Liver (tissue), 9 donors: Measurements from ENCODE around the gene TMEM145. TPM values are rescaled to one million over a fixed set of nuclear protein-coding genes. Genes with fewer than 3 reads are reported as not detected.
A peak's percentile ranks its signal among the peaks of the same experiment; 100 is the strongest.

Experiments
- DNase-seq: peaks from one replicate; pipeline ENCODE4 v3.0.0-alpha.2; 2017; ENCODE audit warnings: low spot score
- H3K27ac ChIP-seq, 2 donors: one replicate each; pipeline ENCODE4 v1.7.0; 2013; ENCODE audit warnings: inconsistent platforms in 2 of 2, low read length in 2 of 2, control low read depth in 1 of 2, low read depth in 1 of 2, mild to moderate bottlenecking in 1 of 2
- H3K27me3 ChIP-seq, 4 donors: one replicate each; pipeline versions ENCODE4 v1.6.1 to v1.7.0; 2013; ENCODE audit warnings: low read length in 3 of 4, inconsistent platforms in 1 of 4, mild to moderate bottlenecking in 1 of 4, moderate library complexity in 1 of 4; ENCODE audit not compliant: control insufficient read depth in 4 of 4, insufficient read depth in 4 of 4
- H3K36me3 ChIP-seq, 4 donors: one replicate each; pipeline versions ENCODE4 v1.6.1 to v1.7.0; 2013; ENCODE audit warnings: low read length in 3 of 4, mild to moderate bottlenecking in 3 of 4, low read depth in 1 of 4, moderate library complexity in 1 of 4; ENCODE audit not compliant: control insufficient read depth in 4 of 4, insufficient read depth in 3 of 4
- H3K4me1 ChIP-seq, 4 donors: one replicate each; pipeline versions ENCODE4 v1.6.1 to v1.7.0; 2013; ENCODE audit warnings: low read length in 3 of 4, mild to moderate bottlenecking in 3 of 4, moderate library complexity in 1 of 4; ENCODE audit not compliant: control insufficient read depth in 4 of 4, insufficient read depth in 4 of 4
- H3K4me3 ChIP-seq, 3 donors: one replicate each; pipeline versions ENCODE4 v1.6.1 to v1.7.0; 2013; ENCODE audit warnings: low read length in 3 of 3, control low read depth in 1 of 3, low read depth in 1 of 3, mild to moderate bottlenecking in 1 of 3
- H3K9ac ChIP-seq, 2 donors: one replicate each; pipeline ENCODE4 v1.7.0; 2013; ENCODE audit warnings: low read length in 2 of 2, mild to moderate bottlenecking in 2 of 2, moderate library complexity in 2 of 2, control low read depth in 1 of 2, low read depth in 1 of 2
- H3K9me3 ChIP-seq, 4 donors: one replicate each; pipeline versions ENCODE4 v1.6.1 to v1.7.0; 2013; ENCODE audit warnings: low read length in 3 of 4; ENCODE audit not compliant: control insufficient read depth in 4 of 4
- EGR1 ChIP-seq, 2 donors: IDR thresholded peaks; 2 replicates each; pipeline ENCODE4 v1.6.1; 2016 to 2018; ENCODE audit warnings: antibody characterized with exemption in 2 of 2, low read depth in 2 of 2
- FOXA1 ChIP-seq: IDR thresholded peaks from 2 replicates; pipeline ENCODE4 v1.6.1; 2016; ENCODE audit warnings: antibody characterized with exemption
- GABPA ChIP-seq, 2 donors: IDR thresholded peaks in 1 of 2; conservative IDR thresholded peaks in 1 of 2; 2 replicates each; pipeline ENCODE4 v1.6.1; 2016; ENCODE audit warnings: antibody characterized with exemption in 2 of 2, mild to moderate bottlenecking in 1 of 2, moderate library complexity in 1 of 2
- JUND ChIP-seq, 2 donors: IDR thresholded peaks; 2 replicates each; pipeline ENCODE4 v1.6.1; 2016; ENCODE audit warnings: antibody characterized with exemption in 2 of 2
- NR2F2 ChIP-seq: IDR thresholded peaks from 2 replicates; pipeline ENCODE4 v1.6.1; 2016; ENCODE audit warnings: antibody characterized with exemption
- REST ChIP-seq: IDR thresholded peaks from 2 replicates; pipeline ENCODE4 v1.6.1; 2016; ENCODE audit warnings: antibody characterized with exemption, mild to moderate bottlenecking
- RXRA ChIP-seq, 2 donors: IDR thresholded peaks; 2 replicates each; pipeline ENCODE4 v1.6.1; 2017 to 2018; ENCODE audit warnings: antibody characterized with exemption in 2 of 2, mild to moderate bottlenecking in 1 of 2
- SP1 ChIP-seq: IDR thresholded peaks from 2 replicates; pipeline ENCODE4 v1.6.1; 2018; ENCODE audit warnings: antibody characterized with exemption, mild to moderate bottlenecking
- TAF1 ChIP-seq: conservative IDR thresholded peaks from 2 replicates; pipeline ENCODE4 v1.6.1; 2016; ENCODE audit warnings: antibody characterized with exemption, mild to moderate bottlenecking
- YY1 ChIP-seq: IDR thresholded peaks from 2 replicates; pipeline ENCODE4 v1.6.1; 2016; ENCODE audit warnings: antibody characterized with exemption, mild to moderate bottlenecking
- WGBS: extraction: QIAGEN DNeasy Blood & Tissue Kit; methylation state at CpG from one replicate; pipeline ENCODE4 v1.1.7; 2013; 5-methylcytosine and 5-hydroxymethylcytosine counted together
- polyA plus RNA-seq, 2 donors: library from polyadenylated mRNA; stranded (reverse) in 1 of 2; unstranded in 1 of 2; fragments of 200-250 nt in 1 of 2; fragments of >200 nt in 1 of 2; fragmentation: Nextera tagmentation in 1 of 2; extraction: Ambion mirVana in 1 of 2; gene quantifications; one replicate each; pipeline versions ENCODE4 v1.2.1 to v1.2.3, GENCODE V29; 2013 to 2015
- total RNA-seq, 2 donors: library from RNA; depleted of rRNA; stranded (reverse); fragments of >200 nt; gene quantifications; one replicate each; pipeline ENCODE4 v1.2.3, GENCODE V29; 2014
- TF ChIP-seq, protein P1 (sequence below): IDR thresholded peaks from 2 replicates; pipeline ENCODE4 v1.6.1; 2016; ENCODE audit warnings: antibody characterized with exemption
- donor health status: healthy.
- donor health status: healthy.
- donor health status: healthy.
- donor health status: healthy.
- donor health status: healthy.

The TMEM145 gene
- total and polyA plus RNA-seq, 4 donors, result 0.02 to 0.08 TPM; not detected in 2

DNA sequence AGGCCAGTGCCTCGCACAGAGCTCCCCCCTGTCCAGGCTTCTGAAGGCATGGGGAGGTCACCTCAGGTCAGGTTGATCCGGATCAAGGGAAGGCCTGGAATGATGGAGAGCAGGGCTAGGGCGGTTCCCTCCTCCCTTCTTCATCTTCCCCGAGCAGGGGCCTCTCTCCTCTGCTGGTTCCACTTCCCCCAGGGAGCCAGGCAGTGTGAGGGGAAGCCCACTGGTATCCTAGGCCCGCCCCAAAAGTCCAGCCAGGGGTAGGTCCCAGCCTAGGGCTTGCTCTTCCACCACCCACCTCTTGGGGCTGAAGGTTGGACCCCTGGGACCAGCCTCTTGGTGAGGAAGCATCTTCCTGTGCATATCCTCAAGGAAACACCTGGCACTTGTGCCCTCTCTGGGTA, 27.6 kb upstream of the TMEM145 start:
- no peak overlapping the region for H3K4me3 ChIP-seq
- peaks cover 8 to 45% (median 28%) of the 10 kb centered on the region in 4 donors for H3K4me1 ChIP-seq
- H3K9ac ChIP-seq, result no peak overlapping the region

DNA sequence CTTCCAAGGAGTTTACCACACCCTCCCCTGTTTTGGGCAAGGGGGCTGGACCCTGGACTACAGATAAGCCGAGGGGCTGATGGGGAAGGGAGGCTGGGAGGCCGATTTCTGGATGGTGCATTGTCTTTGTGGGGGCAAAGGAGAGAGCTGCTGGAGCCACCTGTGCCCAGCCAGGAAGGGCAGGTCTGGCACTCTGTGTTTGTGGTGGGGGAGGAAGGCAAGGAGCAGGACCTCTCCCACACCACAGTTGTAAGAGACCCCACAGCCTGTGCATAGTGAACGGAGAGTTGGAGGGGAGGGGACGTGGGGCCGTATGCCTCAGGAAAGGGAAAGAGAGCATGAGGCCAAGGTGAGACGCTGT, 27.1 kb upstream of the TMEM145 start:
- DNase-seq, result no peak
- H3K9ac ChIP-seq, result no peak overlapping the region
- no peak overlapping the region for H3K4me3 ChIP-seq
- peaks cover 7 to 44% (median 28%) of the 10 kb centered on the region in 4 donors for H3K4me1 ChIP-seq
- no peak for TF ChIP-seq JUND (IDR thresholded peaks at IDR 0.05)
- no peak for TF ChIP-seq YY1
- TF ChIP-seq NR2F2, result no peak
- TF ChIP-seq, protein P1, sequence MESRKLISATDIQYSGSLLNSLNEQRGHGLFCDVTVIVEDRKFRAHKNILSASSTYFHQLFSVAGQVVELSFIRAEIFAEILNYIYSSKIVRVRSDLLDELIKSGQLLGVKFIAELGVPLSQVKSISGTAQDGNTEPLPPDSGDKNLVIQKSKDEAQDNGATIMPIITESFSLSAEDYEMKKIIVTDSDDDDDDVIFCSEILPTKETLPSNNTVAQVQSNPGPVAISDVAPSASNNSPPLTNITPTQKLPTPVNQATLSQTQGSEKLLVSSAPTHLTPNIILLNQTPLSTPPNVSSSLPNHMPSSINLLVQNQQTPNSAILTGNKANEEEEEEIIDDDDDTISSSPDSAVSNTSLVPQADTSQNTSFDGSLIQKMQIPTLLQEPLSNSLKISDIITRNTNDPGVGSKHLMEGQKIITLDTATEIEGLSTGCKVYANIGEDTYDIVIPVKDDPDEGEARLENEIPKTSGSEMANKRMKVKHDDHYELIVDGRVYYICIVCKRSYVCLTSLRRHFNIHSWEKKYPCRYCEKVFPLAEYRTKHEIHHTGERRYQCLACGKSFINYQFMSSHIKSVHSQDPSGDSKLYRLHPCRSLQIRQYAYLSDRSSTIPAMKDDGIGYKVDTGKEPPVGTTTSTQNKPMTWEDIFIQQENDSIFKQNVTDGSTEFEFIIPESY, result no peak
- no peak for TF ChIP-seq SP1
- TF ChIP-seq EGR1 (IDR thresholded peaks at IDR 0.05; ENCODE audit: low read depth in 2 of 2), result no peak
- TF ChIP-seq FOXA1, result no peak
- TF ChIP-seq TAF1, result no peak
- no peak for TF ChIP-seq GABPA (IDR thresholded peaks at IDR 0.05 in 1 of 2, conservative IDR thresholded peaks at IDR 0.05 in 1 of 2)
- TF ChIP-seq REST, result no peak
- 69% methylated on average over 6 of the region's 6 CpGs for WGBS
- peak overlapping the region; percentile 2 to 9 for H3K27ac ChIP-seq
- no peaks in the 10 kb centered on the region for H3K27me3 ChIP-seq
- no peaks in the 10 kb centered on the region for H3K9me3 ChIP-seq
- H3K36me3 ChIP-seq, result peaks cover 15 to 40% (median 25%) of the 10 kb centered on the region in 4 donors

More for the DNA sequence above, 27.6 kb upstream of the TMEM145 start:
- WGBS, result 66% methylated on average over 5 of the region's 5 CpGs
- DNase-seq, result peak; percentile 32
- TF ChIP-seq, protein P1, result no peak
- TF ChIP-seq RXRA (IDR thresholded peaks at IDR 0.05), result peak in 1 of 2 donors; percentile 7
- Histone ChIP-seq H3K27me3 (no peaks in the 10 kb centered on the region), H3K9me3 (no peaks in the 10 kb centered on the region), H3K36me3 (peaks cover 15 to 36% (median 21%) of the 10 kb centered on the region in 4 donors), H3K27ac (peak overlapping the region; percentile 2 to 73)
